Upper lobe of left lung (tissue), 6 donors: ENCODE results near the gene RHO. TPM values are rescaled to one million over a fixed set of nuclear protein-coding genes. Genes with fewer than 3 reads are reported as not detected.
A peak's percentile ranks its signal among the peaks of the same experiment; 100 is the strongest.
"Not testable (repeated sequence)": the region's sequence is repeated elsewhere in the genome, so short reads cannot be mapped to it uniquely, and the experiment has no call there.

Source experiments
- ATAC-seq, 2 donors: fragments of 200-7000 bp; cut with Tn5 transposase; one replicate each; pipeline ENCODE4 v1.9.1; 2022; ENCODE audit warnings: mild to moderate bottlenecking in 2 of 2, moderate library complexity in 2 of 2; ENCODE audit not compliant: low FRiP score in 2 of 2
- DNase-seq, 2 donors: peaks; one replicate each; pipeline ENCODE4 v3.0.0-alpha.2; 2019 to 2020
- H3K27ac ChIP-seq, 4 donors: fragments of 200-600 bp; sonication (generic); one replicate each; pipeline ENCODE4 v1.5.1; 2016 to 2019
- H3K27me3 ChIP-seq, 4 donors: fragments of 200-600 bp; sonication (generic); one replicate each; pipeline ENCODE4 v1.5.1; 2017 to 2019
- H3K36me3 ChIP-seq, 4 donors: fragments of 200-600 bp; sonication (generic); one replicate each; pipeline ENCODE4 v1.5.1; 2016 to 2019
- H3K4me1 ChIP-seq, 4 donors: fragments of 200-600 bp; sonication (generic); one replicate each; pipeline ENCODE4 v1.5.1; 2018 to 2019
- H3K4me3 ChIP-seq, 4 donors: fragments of 200-600 bp; sonication (generic); one replicate each; pipeline ENCODE4 v1.5.1; 2017 to 2019; ENCODE audit warnings: mild to moderate bottlenecking in 2 of 4, moderate library complexity in 1 of 4
- H3K9me3 ChIP-seq, 4 donors: fragments of 200-600 bp; sonication (generic); one replicate each; pipeline ENCODE4 v1.5.1; 2018 to 2019
- CTCF ChIP-seq, 6 experiments: fragments of 450-650 bp in 4 of 6; fragments of 200-600 bp in 2 of 6; sonication (generic) in 2 of 6; IDR thresholded peaks; one replicate each; pipeline ENCODE4 v1.5.1; 2016 to 2019; ENCODE audit warnings: antibody characterized with exemption in 6 of 6
- EP300 ChIP-seq, 4 donors: sonication (generic); formaldehyde crosslinking; IDR thresholded peaks; one replicate each; pipeline ENCODE4 v1.5.1; 2017; ENCODE audit warnings: antibody characterized with exemption in 4 of 4, control low read depth in 2 of 4
- POLR2A ChIP-seq, 4 donors: fragments of 450-650 bp; IDR thresholded peaks; one replicate each; pipeline ENCODE4 v1.5.1; 2016 to 2017; ENCODE audit warnings: antibody characterized with exemption in 4 of 4, mild to moderate bottlenecking in 2 of 4
- POLR2AphosphoS5 ChIP-seq, 2 donors: sonication (generic); formaldehyde crosslinking; IDR thresholded peaks; one replicate each; pipeline ENCODE4 v1.5.1; 2017; ENCODE audit warnings: antibody characterized with exemption in 2 of 2
- WGBS, 2 donors: methylation state at CpG; one replicate each; pipeline ENCODE4 v1.1.5; 2017 to 2018; 5-methylcytosine and 5-hydroxymethylcytosine counted together
- total RNA-seq, 6 donors: library from RNA; depleted of rRNA in 4 of 6; stranded (reverse); fragments of >200 nt in 4 of 6; gene quantifications; one replicate each; pipeline versions ENCODE4 v1.1.0 to v1.2.1, GENCODE V29; 2016 to 2021
- donor health status: DM: no; HTN: no; CAD: no; lungs with moderate emphysema.
- donor health status: DM: no; HTN: yes; CAD: no; lungs with severe emphysema.

RHO gene
- total RNA-seq, 6 donors from 2014 or later: not detected

- peaks cover 3 to 66% (median 23%) of the 10 kb centered on the region in 4 donors for H3K36me3 ChIP-seq
These were observed 21.1 kb upstream of the RHO start for GRCh38 chr3:129507181-129507831.

GRCh38 chr3:129512595-129512994 is 15.8 kb upstream of the RHO start:
- no peak overlapping the region for H3K27ac ChIP-seq
- peaks cover 0 to 5% (median 0%) of the 10 kb centered on the region in 4 donors for H3K4me1 ChIP-seq
- no peaks in the 10 kb centered on the region for H3K9me3 ChIP-seq
- TF ChIP-seq POLR2AphosphoS5 (IDR thresholded peaks at IDR 0.05): no peak
- TF ChIP-seq CTCF (IDR thresholded peaks at IDR 0.05): no peak
- no peak for TF ChIP-seq POLR2A (IDR thresholded peaks at IDR 0.05)
- no peak for TF ChIP-seq EP300 (IDR thresholded peaks at IDR 0.05)
- no peak overlapping the region for H3K4me3 ChIP-seq
- no peaks in the 10 kb centered on the region for H3K27me3 ChIP-seq
- peaks cover 0 to 67% (median 15%) of the 10 kb centered on the region in 4 donors for H3K36me3 ChIP-seq
- DNase-seq: no peak
- no peak for ATAC-seq

More at GRCh38 chr3:129507181-129507831, 21.1 kb upstream of the RHO start:
- DNase-seq (no peak), ATAC-seq (no peak)
- H3K9me3 ChIP-seq: no peaks in the 10 kb centered on the region
- H3K4me3 ChIP-seq: no peak overlapping the region
- TF ChIP-seq POLR2A (IDR thresholded peaks at IDR 0.05) (no peak), POLR2AphosphoS5 (IDR thresholded peaks at IDR 0.05) (peak; percentile 28 to 56)
- no peaks in the 10 kb centered on the region for H3K27me3 ChIP-seq
- H3K27ac ChIP-seq: peak overlapping the region in 3 of 4 donors; percentile 35 to 47 (median 37)
- peaks cover 0 to 14% (median 11%) of the 10 kb centered on the region in 4 donors for H3K4me1 ChIP-seq
- 57 to 77% methylated on average over 5 to 9 of the region's 9 CpGs for WGBS, 2 donors

DNA sequence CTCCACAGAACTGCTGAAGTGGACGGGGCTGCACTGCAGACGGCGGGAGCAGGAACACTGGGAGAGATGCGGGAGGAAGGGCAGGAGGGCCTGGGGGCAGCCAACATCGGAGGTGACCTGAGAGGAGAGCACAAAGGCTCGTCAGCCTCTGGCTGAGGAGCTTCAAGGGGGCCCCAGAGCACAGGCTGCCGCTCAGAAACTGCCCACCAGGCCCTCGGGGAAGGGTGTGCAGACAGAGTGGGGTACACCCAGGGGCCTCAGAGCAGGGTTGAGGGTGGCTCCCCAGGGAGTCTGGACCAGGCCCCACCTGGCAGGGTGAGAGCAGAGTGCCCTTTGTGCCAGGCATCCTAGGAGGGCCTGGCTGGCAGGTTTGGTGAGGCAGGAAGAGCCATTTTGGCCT is 14.7 kb upstream of the RHO start:
- ATAC-seq: no peak
- Histone ChIP-seq H3K27ac (no peak overlapping the region), H3K4me1 (no peaks in the 10 kb centered on the region), H3K9me3 (no peaks in the 10 kb centered on the region), H3K27me3 (no peaks in the 10 kb centered on the region), H3K4me3 (no peak overlapping the region), H3K36me3 (peaks cover 0 to 69% (median 15%) of the 10 kb centered on the region in 4 donors)
- DNase-seq: no peak
- WGBS, 2 donors: 94 to 96% methylated on average over 6 to 8 of the region's 8 CpGs
- no peak for TF ChIP-seq CTCF (IDR thresholded peaks at IDR 0.05)
- no peak for TF ChIP-seq POLR2A (IDR thresholded peaks at IDR 0.05)

DNA sequence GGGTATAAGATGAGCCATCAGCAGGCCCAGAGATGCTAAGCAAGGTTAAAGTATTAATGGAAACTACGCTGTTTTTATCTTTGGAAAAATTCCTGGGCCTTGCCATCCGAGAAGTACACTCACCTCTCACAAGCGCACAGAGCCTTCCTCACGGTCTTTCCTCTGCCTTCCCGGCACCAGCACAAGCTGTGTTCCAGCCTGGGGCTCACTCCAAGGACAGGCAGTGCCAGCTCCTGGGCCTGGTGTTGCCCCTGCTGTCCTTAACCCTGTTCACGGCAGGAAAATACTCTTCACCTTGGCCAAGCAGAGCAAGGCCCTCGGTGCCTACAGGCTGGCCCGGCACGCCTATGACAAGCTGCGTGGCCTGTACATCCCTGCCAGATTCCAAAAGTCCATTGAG is 14.3 kb upstream of the RHO start:
- H3K27me3 ChIP-seq: no peaks in the 10 kb centered on the region
- TF ChIP-seq CTCF (IDR thresholded peaks at IDR 0.05) (no peak), POLR2AphosphoS5 (IDR thresholded peaks at IDR 0.05) (no peak), POLR2A (IDR thresholded peaks at IDR 0.05) (no peak), EP300 (IDR thresholded peaks at IDR 0.05) (no peak)
- H3K9me3 ChIP-seq: no peaks in the 10 kb centered on the region
- DNase-seq: no peak
- no peak overlapping the region for H3K27ac ChIP-seq
- no peak for ATAC-seq
- no peaks in the 10 kb centered on the region for H3K4me1 ChIP-seq
- peaks cover 0 to 72% (median 17%) of the 10 kb centered on the region in 4 donors for H3K36me3 ChIP-seq
- no peak overlapping the region for H3K4me3 ChIP-seq
- 86 to 97% methylated on average over 5 to 10 of the region's 10 CpGs for WGBS, 2 donors

DNA sequence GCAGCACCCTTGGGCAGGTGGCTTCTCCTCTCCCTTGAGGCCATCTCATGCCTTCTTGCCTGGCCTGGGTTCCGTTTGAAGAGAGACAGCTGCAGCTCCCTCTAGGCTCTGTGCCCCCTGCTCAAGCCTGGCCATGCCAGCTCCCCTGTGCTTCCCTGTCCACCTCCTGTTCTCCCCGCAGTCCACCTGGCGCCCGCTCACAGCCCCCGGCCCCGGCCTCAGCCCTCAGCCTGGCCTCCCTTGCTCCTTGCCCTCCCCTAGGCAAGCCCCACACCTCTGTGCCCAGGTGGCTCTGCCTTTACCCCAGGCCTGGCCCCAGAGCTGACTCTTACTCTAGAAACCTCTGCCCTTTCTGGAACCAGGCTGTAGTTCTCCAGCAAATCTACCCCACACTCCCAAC is 13.9 kb upstream of the RHO start:
- Histone ChIP-seq H3K27me3 (no peaks in the 10 kb centered on the region), H3K27ac (no peak overlapping the region), H3K4me3 (no peak overlapping the region), H3K36me3 (peaks cover 0 to 76% (median 19%) of the 10 kb centered on the region in 4 donors), H3K4me1 (no peaks in the 10 kb centered on the region), H3K9me3 (no peaks in the 10 kb centered on the region)
- ATAC-seq (no peak), DNase-seq (peak in 1 of 2 donors; percentile 70)
- 96 to 99% methylated on average over 6 of the region's 6 CpGs for whole genome bisulfite sequencing, 2 donors
- TF ChIP-seq POLR2AphosphoS5 (IDR thresholded peaks at IDR 0.05) (no peak), POLR2A (IDR thresholded peaks at IDR 0.05) (no peak), EP300 (IDR thresholded peaks at IDR 0.05) (no peak), CTCF (IDR thresholded peaks at IDR 0.05) (no peak)

GRCh38 chr3:129515108-129515820 is 13.2 kb upstream of the RHO start:
- not testable (repeated sequence) for H3K9me3 ChIP-seq, H3K4me3 ChIP-seq, H3K27me3 ChIP-seq, H3K27ac ChIP-seq, DNase-seq, ATAC-seq, H3K4me1 ChIP-seq
- H3K36me3 ChIP-seq: peaks cover 0 to 76% (median 21%) of the 10 kb centered on the region in 4 donors
- 90 to 94% methylated on average over 13 to 19 of the region's 25 CpGs for WGBS, 2 donors

DNA sequence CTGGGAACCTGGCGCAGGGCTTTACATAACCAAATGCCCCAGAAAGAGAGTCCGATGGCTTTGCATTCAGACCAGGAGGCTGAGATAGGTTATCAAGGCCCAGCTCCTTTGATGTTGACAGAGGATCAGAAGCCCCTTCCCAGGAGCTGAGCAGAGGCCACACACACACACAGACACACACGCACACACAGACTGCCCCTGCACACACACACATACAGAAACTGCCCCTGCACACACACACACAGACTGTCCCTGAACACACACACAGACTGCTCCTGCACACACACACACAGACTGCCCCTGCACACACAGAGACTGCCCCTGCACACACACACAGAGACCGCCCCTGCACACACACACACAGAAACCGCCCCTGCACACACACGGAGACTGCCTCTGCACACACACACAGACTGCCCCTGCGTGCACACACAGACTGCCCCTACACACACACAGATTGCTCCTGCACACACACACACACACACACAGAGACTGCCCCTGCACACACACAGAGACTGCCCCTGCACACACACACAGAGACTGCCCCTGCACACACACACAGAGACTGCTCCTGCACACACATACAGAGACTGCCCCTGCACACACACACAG is 12.5 kb upstream of the RHO start:
- peaks cover 0 to 76% (median 21%) of the 10 kb centered on the region in 4 donors for H3K36me3 ChIP-seq

More for the DNA sequence above, 12.5 kb upstream of the RHO start:
- not testable (repeated sequence) for H3K27me3 ChIP-seq, H3K27ac ChIP-seq, H3K4me1 ChIP-seq, H3K9me3 ChIP-seq, H3K4me3 ChIP-seq, ATAC-seq, DNase-seq
- 90 to 99% methylated on average over 5 to 7 of the region's 7 CpGs for WGBS, 2 donors
